Rectal smooth muscle tissue (tissue), 1 donor: Measurements from ENCODE around the gene ASAP2.

Experiments used
- H3K27ac ChIP-seq: one replicate; pipeline ENCODE4 v1.7.0; 2013; ENCODE audit warnings: low read depth, low read length, inconsistent platforms
- H3K27me3 ChIP-seq: one replicate; pipeline ENCODE4 v1.7.0; 2013; ENCODE audit warnings: low read length; ENCODE audit not compliant: control insufficient read depth, insufficient read depth
- H3K36me3 ChIP-seq: one replicate; pipeline ENCODE4 v1.7.0; 2013; ENCODE audit warnings: low read length; ENCODE audit not compliant: control insufficient read depth, insufficient read depth
- H3K4me1 ChIP-seq: one replicate; pipeline ENCODE4 v1.7.0; 2013; ENCODE audit warnings: low read length; ENCODE audit not compliant: control insufficient read depth, insufficient read depth
- H3K4me3 ChIP-seq: one replicate; pipeline ENCODE4 v1.7.0; 2013; ENCODE audit warnings: low read length
- H3K9ac ChIP-seq: one replicate; pipeline ENCODE4 v1.7.0; 2013; ENCODE audit warnings: low read length

The ASAP2 gene

GRCh38 chr2:9416962-9417316 is 210.3 kb downstream of the ASAP2 start:
- H3K36me3 ChIP-seq = peaks cover 2% of the 10 kb centered on the region
- H3K27me3 ChIP-seq = no peaks in the 10 kb centered on the region
- no peak overlapping the region for H3K27ac ChIP-seq
- no peak overlapping the region for H3K9ac ChIP-seq
- peaks cover 4% of the 10 kb centered on the region for H3K4me1 ChIP-seq
- no peak overlapping the region for H3K4me3 ChIP-seq

GRCh38 chr2:9417725-9418124 is 211.1 kb downstream of the ASAP2 start:
- peaks cover 2% of the 10 kb centered on the region for H3K36me3 ChIP-seq
- H3K4me1 ChIP-seq = peaks cover 5% of the 10 kb centered on the region

GRCh38 chr2:9418746-9419145 is 212.1 kb downstream of the ASAP2 start:
- H3K4me1 ChIP-seq = peaks cover 5% of the 10 kb centered on the region
- H3K36me3 ChIP-seq = peaks cover 2% of the 10 kb centered on the region

More at GRCh38 chr2:9417725-9418124, 211.1 kb downstream of the ASAP2 start:
- no peak overlapping the region for H3K9ac ChIP-seq
- no peaks in the 10 kb centered on the region for H3K27me3 ChIP-seq
- H3K4me3 ChIP-seq = no peak overlapping the region
- H3K27ac ChIP-seq = no peak overlapping the region

GRCh38 chr2:9419541-9419940 is 212.9 kb downstream of the ASAP2 start:
- H3K36me3 ChIP-seq = peaks cover 2% of the 10 kb centered on the region
- H3K4me3 ChIP-seq = no peak overlapping the region
- H3K27me3 ChIP-seq = no peaks in the 10 kb centered on the region
- no peak overlapping the region for H3K27ac ChIP-seq
- peaks cover 10% of the 10 kb centered on the region for H3K4me1 ChIP-seq
- H3K9ac ChIP-seq = no peak overlapping the region

More at GRCh38 chr2:9418746-9419145, 212.1 kb downstream of the ASAP2 start:
- Histone ChIP-seq H3K4me3 (no peak overlapping the region), H3K27me3 (no peaks in the 10 kb centered on the region), H3K9ac (no peak overlapping the region), H3K27ac (no peak overlapping the region)

- H3K27me3 ChIP-seq = no peaks in the 10 kb centered on the region
- H3K36me3 ChIP-seq = peaks cover 2% of the 10 kb centered on the region
- peaks cover 11% of the 10 kb centered on the region for H3K4me1 ChIP-seq
- no peak overlapping the region for H3K9ac ChIP-seq
- H3K4me3 ChIP-seq = no peak overlapping the region
- no peak overlapping the region for H3K27ac ChIP-seq
Observed at GRCh38 chr2:9420495-9420894, 213.9 kb downstream of the ASAP2 start.

- Histone ChIP-seq H3K27me3 (no peaks in the 10 kb centered on the region), H3K27ac (peak overlapping the region; percentile 93), H3K36me3 (no peaks in the 10 kb centered on the region), H3K4me3 (peak overlapping the region; percentile 98), H3K9ac (peak overlapping the region; percentile 66), H3K4me1 (peaks cover 11% of the 10 kb centered on the region)
Observed at GRCh38 chr2:9422321-9423099, 215.9 kb downstream of the ASAP2 start.

- no peaks in the 10 kb centered on the region for H3K27me3 ChIP-seq
- peak within 1 kb of the TSS; percentile 98 for H3K4me3 ChIP-seq
- peak within 1 kb of the TSS; percentile 93 for H3K27ac ChIP-seq
- peak within 1 kb of the TSS; percentile 92 for H3K9ac ChIP-seq
- H3K4me1 ChIP-seq = peaks cover 11% of the 10 kb centered on the region
- H3K36me3 ChIP-seq = no peaks in the 10 kb centered on the region
Observed at GRCh38 chr2:9423100-9423921, 216.7 kb downstream of the ASAP2 start, which contains the start of the genes CPSF3 and ITGB1BP1. Gene CPSF3 (plus strand): TSS chr2:9423654. CDS start chr2:9423774, 120 bp downstream. Gene ITGB1BP1 (minus strand): TSS chr2:9423528. CDS start chr2:9418697, 4,831 bp downstream.

- no peaks in the 10 kb centered on the region for H3K27me3 ChIP-seq
- H3K27ac ChIP-seq = peak overlapping the region; percentile 93
- no peaks in the 10 kb centered on the region for H3K36me3 ChIP-seq
- H3K4me1 ChIP-seq = peaks cover 11% of the 10 kb centered on the region
- H3K9ac ChIP-seq = peak overlapping the region; percentile 92
- H3K4me3 ChIP-seq = peak overlapping the region; percentile 98
Observed at GRCh38 chr2:9423922-9424272, 217.3 kb downstream of the ASAP2 start.

GRCh38 chr2:9424447-9425164 is 218.0 kb downstream of the ASAP2 start:
- Histone ChIP-seq H3K4me1 (peaks cover 11% of the 10 kb centered on the region), H3K27ac (no peak overlapping the region), H3K9ac (peak overlapping the region; percentile 92), H3K4me3 (peak overlapping the region; percentile 98), H3K36me3 (peaks cover under 1% of the 10 kb centered on the region), H3K27me3 (no peaks in the 10 kb centered on the region)

GRCh38 chr2:9428965-9429577 is 222.5 kb downstream of the ASAP2 start:
- Histone ChIP-seq H3K4me1 (peaks cover 5% of the 10 kb centered on the region), H3K27me3 (no peaks in the 10 kb centered on the region), H3K36me3 (peaks cover 6% of the 10 kb centered on the region), H3K9ac (no peak overlapping the region), H3K27ac (no peak overlapping the region), H3K4me3 (no peak overlapping the region)

GRCh38 chr2:9430316-9431293 is 224.0 kb downstream of the ASAP2 start:
- Histone ChIP-seq H3K27me3 (no peaks in the 10 kb centered on the region), H3K36me3 (peaks cover 10% of the 10 kb centered on the region), H3K4me3 (no peak overlapping the region), H3K27ac (no peak overlapping the region), H3K9ac (no peak overlapping the region), H3K4me1 (no peaks in the 10 kb centered on the region)
